SK-N-MC (cell line): Measurements from ENCODE around the gene PAX6.

Source experiments
- DNase-seq: peaks from one replicate; pipeline ENCODE4 v3.0.0-alpha.2; 2011; ENCODE audit warnings: low read depth, low spot score
- H3K27ac ChIP-seq: fragments of 200-600 bp; sonication (generic); 2 replicates; pipeline ENCODE4 v1.5.1; 2016; ENCODE audit warnings: mixed run types
- H3K36me3 ChIP-seq: fragments of 200-600 bp; sonication (generic); 2 replicates; pipeline ENCODE4 v1.6.1; 2017; ENCODE audit warnings: antibody characterized with exemption, low read length, mixed read lengths; ENCODE audit not compliant: insufficient read depth
- H3K4me3 ChIP-seq: fragments of 200-600 bp; sonication (generic); 2 replicates; pipeline ENCODE4 v1.5.1; 2016
- H3K9ac ChIP-seq: fragments of 200-600 bp; sonication (generic); 2 replicates; pipeline ENCODE4 v1.8.0; 2017; ENCODE audit warnings: mixed run types, mixed read lengths; ENCODE audit not compliant: insufficient read length
- H3K9me3 ChIP-seq: fragments of 200-600 bp; sonication (generic); 2 replicates; pipeline ENCODE4 v1.6.1; 2017; ENCODE audit warnings: low read depth, mild to moderate bottlenecking, antibody characterized with exemption, low read length, moderate library complexity, mixed read lengths
- EZH2 ChIP-seq: fragments of 200-600 bp; sonication (generic); IDR thresholded peaks from one replicate; pipeline ENCODE4 v1.6.1; 2017; ENCODE audit warnings: antibody characterized with exemption
- FOXP2 ChIP-seq: optimal IDR thresholded peaks from 2 replicates; pipeline ENCODE3; 2011; ENCODE audit warnings: mild to moderate bottlenecking, moderate library complexity; ENCODE audit not compliant: insufficient read depth; ENCODE audit errors: extremely low read length, control extremely low read depth
- POLR2AphosphoS5 ChIP-seq: IDR thresholded peaks from 2 replicates; pipeline ENCODE4 v1.6.1; 2012; ENCODE audit warnings: mild to moderate bottlenecking, low read depth, low read length, borderline replicate concordance

PAX6 gene

DNA sequence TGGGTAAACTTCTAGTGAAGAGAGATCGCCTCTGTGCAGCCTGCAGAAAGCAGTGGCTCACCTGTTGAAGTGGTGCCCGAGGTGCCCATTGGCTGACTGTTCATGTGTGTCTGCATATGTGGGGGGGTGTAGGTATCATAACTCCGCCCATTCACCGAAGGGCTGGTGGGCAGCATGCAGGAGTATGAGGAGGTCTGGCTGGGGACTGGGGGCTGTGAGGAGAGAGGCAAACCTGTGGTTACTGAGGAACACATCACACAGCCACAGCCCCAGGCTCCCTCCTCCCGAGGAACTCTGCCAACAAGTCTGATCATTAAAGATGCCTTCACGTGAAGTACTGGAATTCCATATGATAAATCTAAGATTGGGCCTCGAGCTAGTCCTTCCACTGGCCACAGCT is 20.5 kb downstream of the PAX6 start:
- no peak for TF ChIP-seq POLR2AphosphoS5
- no peak for TF ChIP-seq EZH2
- no peak for TF ChIP-seq FOXP2
- DNase-seq, result no peak
- no peak overlapping the region for H3K9ac ChIP-seq

DNA sequence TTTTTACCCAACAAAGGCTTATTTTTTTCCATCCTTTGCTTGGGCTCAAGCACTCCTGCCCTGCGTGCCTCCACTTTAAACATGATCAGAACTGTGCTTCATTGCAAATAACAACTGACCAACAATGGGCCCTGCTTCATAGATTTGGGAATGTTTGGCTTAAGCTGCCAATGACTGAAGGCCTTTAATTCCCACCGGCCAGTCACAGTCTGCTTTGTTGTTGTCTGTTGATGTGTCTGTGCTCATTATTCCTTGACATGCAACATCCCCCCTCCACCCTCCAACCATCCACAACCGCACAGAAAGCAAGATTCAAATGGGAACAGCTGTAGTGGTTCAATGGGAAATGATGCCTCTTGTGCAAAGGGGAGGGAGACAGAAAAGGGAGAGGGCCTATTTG is 23.0 kb downstream of the PAX6 start:
- TF ChIP-seq EZH2 (no peak), FOXP2 (no peak), POLR2AphosphoS5 (no peak)

More for the DNA sequence above, 20.5 kb downstream of the PAX6 start:
- Histone ChIP-seq H3K9me3 (no peaks in the 10 kb centered on the region), H3K27ac (no peak overlapping the region), H3K4me3 (no peak overlapping the region), H3K36me3 (peaks cover 52% of the 10 kb centered on the region)

DNA sequence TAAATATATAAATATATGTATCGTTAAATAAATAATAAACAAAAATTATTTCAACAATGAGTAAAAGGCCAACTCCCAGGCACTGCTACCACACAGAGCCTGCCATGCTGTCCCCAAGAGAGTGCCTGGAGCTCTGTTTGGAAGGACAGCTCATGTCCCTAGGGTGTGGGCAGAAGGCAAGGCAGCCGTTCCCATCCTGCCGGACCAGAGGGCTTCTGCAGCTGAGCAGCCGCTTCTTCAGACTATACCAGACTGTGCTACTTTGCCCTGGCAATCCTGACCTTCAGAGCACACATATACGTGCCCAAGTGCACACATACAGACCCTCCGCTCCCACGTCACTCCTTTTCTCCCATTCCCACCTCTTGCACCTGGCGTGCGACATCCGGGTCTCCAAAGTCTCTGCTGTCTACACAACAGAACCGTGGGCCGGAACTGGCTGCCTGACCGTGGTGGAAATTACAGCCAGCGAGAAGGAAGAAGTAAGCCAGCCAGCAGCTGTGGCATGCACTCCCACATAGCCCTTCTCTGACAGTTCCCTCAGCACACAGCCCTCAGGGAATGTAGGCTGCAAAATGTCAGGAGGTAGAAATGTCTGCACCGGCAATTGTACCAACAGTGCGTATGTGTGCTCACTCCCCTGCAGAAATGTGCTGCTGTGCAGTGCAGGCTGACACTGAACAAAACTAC is 24.0 kb downstream of the PAX6 start:
- Histone ChIP-seq H3K4me3 (no peak overlapping the region), H3K9me3 (no peaks in the 10 kb centered on the region), H3K36me3 (peaks cover 26% of the 10 kb centered on the region), H3K9ac (no peak overlapping the region), H3K27ac (no peak overlapping the region)
- no peak for DNase-seq
- no peak for TF ChIP-seq FOXP2
- no peak for TF ChIP-seq EZH2
- no peak for TF ChIP-seq POLR2AphosphoS5

More for the DNA sequence above, 23.0 kb downstream of the PAX6 start:
- no peak overlapping the region for H3K27ac ChIP-seq
- no peak overlapping the region for H3K9ac ChIP-seq
- DNase-seq, result no peak
- H3K4me3 ChIP-seq, result no peak overlapping the region
- no peaks in the 10 kb centered on the region for H3K9me3 ChIP-seq
- peaks cover 35% of the 10 kb centered on the region for H3K36me3 ChIP-seq

DNA sequence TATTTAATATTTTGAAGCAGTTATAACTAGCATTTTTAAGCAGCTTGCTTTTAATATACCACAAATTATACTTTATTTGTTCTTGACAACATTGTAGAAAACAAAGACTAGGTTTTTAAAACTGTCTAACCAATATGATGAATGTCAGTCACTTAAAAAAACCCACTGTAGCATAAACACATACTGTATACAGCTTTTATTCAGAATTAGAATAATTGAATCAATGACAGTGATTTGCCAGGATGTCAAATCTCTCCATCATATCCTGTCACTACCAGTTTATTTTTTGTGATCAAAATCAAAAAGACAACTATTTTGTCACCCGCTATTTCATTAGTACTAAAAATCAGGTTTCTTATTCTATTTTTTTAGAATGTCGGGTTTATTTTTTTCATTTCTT is 26.5 kb downstream of the PAX6 start:
- H3K27ac ChIP-seq, result no peak overlapping the region
- no peak overlapping the region for H3K9ac ChIP-seq
- H3K4me3 ChIP-seq, result no peak overlapping the region
- H3K36me3 ChIP-seq, result peaks cover 6% of the 10 kb centered on the region
- DNase-seq, result no peak
- H3K9me3 ChIP-seq, result no peaks in the 10 kb centered on the region
- TF ChIP-seq POLR2AphosphoS5 (no peak), FOXP2 (no peak), EZH2 (no peak)

DNA sequence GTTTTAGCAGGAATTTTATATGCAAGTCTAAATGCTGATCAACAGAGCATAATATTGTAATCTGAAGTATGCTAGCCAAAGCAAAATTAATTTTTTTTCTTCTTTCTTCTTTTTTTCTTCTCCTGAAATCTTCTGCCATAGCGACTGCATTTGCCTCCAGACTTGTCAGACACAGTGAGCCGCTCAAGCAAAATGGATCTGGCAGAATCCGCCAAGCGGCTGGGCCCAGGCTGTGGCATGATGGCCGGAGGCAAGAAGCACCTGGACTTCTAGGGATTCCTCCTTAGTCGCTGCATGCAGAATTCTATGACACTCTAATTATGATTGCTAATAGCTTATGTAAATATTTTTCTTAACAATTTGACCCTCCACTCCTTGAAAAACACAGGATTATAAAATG is 27.9 kb downstream of the PAX6 start:
- H3K27ac ChIP-seq, result no peak overlapping the region
- no peaks in the 10 kb centered on the region for H3K36me3 ChIP-seq
- H3K9ac ChIP-seq, result no peak overlapping the region
- H3K4me3 ChIP-seq, result no peak overlapping the region
- H3K9me3 ChIP-seq, result no peaks in the 10 kb centered on the region
- no peak for DNase-seq
- TF ChIP-seq FOXP2 (no peak), EZH2 (no peak), POLR2AphosphoS5 (no peak)

DNA sequence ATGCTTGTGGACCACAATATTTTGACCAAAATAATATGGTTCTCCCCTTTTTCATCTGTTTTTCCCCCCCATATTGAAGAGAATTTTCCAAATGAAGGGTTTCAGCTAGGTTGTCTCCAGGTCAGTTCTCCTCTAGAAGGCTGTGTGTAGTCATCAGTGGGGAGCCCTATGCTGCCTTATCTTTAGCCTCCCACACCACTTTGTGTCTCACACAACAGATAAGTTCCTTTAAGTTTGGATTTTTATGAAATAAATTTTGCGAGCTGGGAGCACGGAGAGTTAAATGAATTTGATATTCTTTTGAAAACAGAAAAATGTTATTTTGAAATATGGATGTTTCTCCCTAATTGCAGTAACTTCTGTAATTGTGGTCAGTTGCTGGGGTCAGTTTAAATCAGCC is 28.9 kb downstream of the PAX6 start:
- no peak overlapping the region for H3K9ac ChIP-seq
- H3K36me3 ChIP-seq, result no peaks in the 10 kb centered on the region
- H3K9me3 ChIP-seq, result no peaks in the 10 kb centered on the region
- H3K27ac ChIP-seq, result no peak overlapping the region
- TF ChIP-seq EZH2 (no peak), POLR2AphosphoS5 (no peak), FOXP2 (no peak)
- H3K4me3 ChIP-seq, result no peak overlapping the region
- DNase-seq, result no peak

DNA sequence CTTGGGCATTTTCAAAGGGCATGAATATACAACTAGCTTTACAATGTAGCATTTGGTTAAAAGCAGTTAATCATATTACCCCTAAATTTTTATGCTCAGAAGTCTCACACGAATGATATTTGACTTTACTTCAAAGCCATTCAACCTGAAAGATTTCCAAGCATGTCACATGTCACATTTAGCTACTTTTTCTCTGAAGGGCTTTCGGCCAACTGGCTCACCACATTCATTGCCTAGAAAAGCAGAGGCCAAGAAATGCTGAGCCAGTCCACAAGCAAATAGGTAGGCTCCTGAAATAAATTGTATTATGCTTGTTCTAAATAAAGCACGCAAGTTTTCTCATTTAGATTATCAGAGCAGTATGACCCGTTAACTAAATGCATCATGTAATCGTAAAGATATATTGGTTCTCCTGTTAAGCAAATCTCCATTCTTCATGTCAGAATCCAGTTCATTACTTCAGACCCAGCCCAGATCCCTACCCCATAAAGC is 30.6 kb downstream of the PAX6 start:
- Histone ChIP-seq H3K4me3 (no peak overlapping the region), H3K36me3 (no peaks in the 10 kb centered on the region), H3K27ac (no peak overlapping the region), H3K9me3 (no peaks in the 10 kb centered on the region), H3K9ac (no peak overlapping the region)
- no peak for DNase-seq
- TF ChIP-seq POLR2AphosphoS5 (no peak), EZH2 (no peak), FOXP2 (no peak)

DNA sequence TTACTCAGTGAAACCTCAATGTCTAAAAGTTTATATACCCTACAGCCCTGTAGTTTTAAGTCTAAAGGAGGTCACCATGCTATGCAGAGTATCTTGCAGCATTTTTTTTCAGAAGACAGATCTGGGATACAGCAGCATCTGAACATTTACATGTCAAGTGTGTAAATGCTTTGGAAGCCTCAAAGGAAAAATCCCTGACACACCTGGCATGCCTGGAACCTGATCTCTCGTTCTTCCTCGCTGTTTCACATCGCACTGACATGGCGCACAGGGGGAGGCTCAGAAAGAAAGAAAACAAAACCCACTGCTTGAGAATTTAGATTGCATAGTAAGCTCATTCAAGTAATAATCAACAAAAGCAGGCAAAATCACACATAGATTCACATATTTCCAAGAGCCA is 31.0 kb downstream of the PAX6 start:
- Histone ChIP-seq H3K27ac (no peak overlapping the region), H3K9ac (no peak overlapping the region), H3K4me3 (no peak overlapping the region), H3K9me3 (no peaks in the 10 kb centered on the region), H3K36me3 (no peaks in the 10 kb centered on the region)
- TF ChIP-seq FOXP2, result no peak
- DNase-seq, result no peak

DNA sequence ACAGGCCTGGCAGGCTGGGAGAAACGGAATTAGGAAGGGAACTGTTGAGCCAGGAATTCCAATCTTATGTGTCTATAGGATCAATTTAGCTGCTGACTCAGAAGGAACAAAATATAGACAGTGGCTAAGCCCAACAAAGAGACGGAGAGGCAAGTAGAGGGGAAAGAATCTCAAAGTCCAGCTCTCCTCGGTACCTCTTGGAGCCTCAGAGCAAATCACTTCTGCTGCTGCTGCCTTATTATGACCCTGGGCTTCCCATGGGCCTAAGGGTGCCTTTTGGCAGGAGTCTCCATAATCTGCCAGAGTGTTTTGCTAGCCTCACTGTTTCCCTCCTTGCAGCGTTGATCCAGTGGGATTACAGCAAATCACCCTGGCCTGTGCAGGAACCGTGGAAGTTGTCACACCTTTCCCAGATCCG is 31.7 kb downstream of the PAX6 start:
- Histone ChIP-seq H3K9me3 (no peaks in the 10 kb centered on the region), H3K9ac (no peak overlapping the region), H3K36me3 (no peaks in the 10 kb centered on the region), H3K4me3 (no peak overlapping the region), H3K27ac (no peak overlapping the region)
- TF ChIP-seq POLR2AphosphoS5 (no peak), EZH2 (no peak)
- DNase-seq, result no peak
